Measurements from ENCODE around the gene TPH1. TPM values are rescaled to one million over a fixed set of nuclear protein-coding genes. Genes with fewer than 3 reads are reported as not detected.
A peak's percentile ranks its signal among the peaks of the same experiment; 100 is the strongest.

Gene TPH1
- total RNA-seq, 5 donors from 2014 or later (not counting 1 experiment from before 2014, with no cell fraction given): 0.38 to 1.3 (median 1.1) TPM

GRCh38 chr11:18011633-18012032 is 34.4 kb downstream of the TPH1 start:
- Mint-ChIP-seq H3K27me3 (no peaks in the 10 kb centered on the region), H3K9me3 (peaks cover 0 to 4% (median 0%) of the 10 kb centered on the region in 3 donors), H3K4me3 (peak overlapping the region; percentile 96 to 100 (median 99)), H3K36me3 (peaks cover 1% of the 10 kb centered on the region), H3K4me1 (peaks cover 29 to 35% (median 34%) of the 10 kb centered on the region in 3 donors), H3K27ac (peak overlapping the region; percentile 95)
- 82% methylated on average over 8 of the region's 8 CpGs for WGBS (ENCODE audit: insufficient coverage)
- ChIA-PET CTCF (no interaction called here), POLR2A (no interaction called here)
- no peaks in the 10 kb centered on the region for H3K27me3 ChIP-seq (replicated peaks in 1 of 2; ENCODE audit: control insufficient read depth in 2 of 2, extremely low read depth in 1 of 2, insufficient read depth in 2 of 2, low read length in 1 of 2)
- DNase-seq: no peak
- no peak for ATAC-seq (replicated peaks in 1 of 4)
- no peaks in the 10 kb centered on the region for H3K9me3 ChIP-seq
- peak overlapping the region; percentile 42 for H3K27ac ChIP-seq (ENCODE audit: low read length)
- no peak overlapping the region for H3K4me3 ChIP-seq (ENCODE audit: control insufficient read depth in 1 of 2, extremely low read depth in 1 of 2, low read length in 1 of 2)
- H3K36me3 ChIP-seq (ENCODE audit: control insufficient read depth in 2 of 2, extremely low read depth in 1 of 2, insufficient read depth in 1 of 2, low read length in 1 of 2): peaks cover 0 to 4% of the 10 kb centered on the region in 2 donors
- peaks cover 7 to 25% of the 10 kb centered on the region in 2 experiments for H3K4me1 ChIP-seq (ENCODE audit: control insufficient read depth in 1 of 2, extremely low read depth in 1 of 2, insufficient read depth in 2 of 2, low read length in 2 of 2)

- peak overlapping the region; percentile 95 for H3K27ac Mint-ChIP-seq
- peak in 3 of 35 experiments; percentile 9 to 34 (median 16) for DNase-seq
- no peaks in the 10 kb centered on the region for H3K27me3 Mint-ChIP-seq
- no peak overlapping the region for H3K27ac ChIP-seq (ENCODE audit: low read length)
- peaks cover 4% of the 10 kb centered on the region for H3K36me3 Mint-ChIP-seq
- no peak overlapping the region for H3K4me3 ChIP-seq (ENCODE audit: control insufficient read depth in 1 of 2, extremely low read depth in 1 of 2, low read length in 1 of 2)
- CTCF ChIA-PET: interaction anchor here in 1 of 2 donors (0.6 kb wide), 1 partner anchor 95 kb away, joined by 3 read pairs; the partner anchor contains the start of gene SAAL1
- no peaks in the 10 kb centered on the region for H3K27me3 ChIP-seq (replicated peaks in 1 of 2; ENCODE audit: control insufficient read depth in 2 of 2, extremely low read depth in 1 of 2, insufficient read depth in 2 of 2, low read length in 1 of 2)
- H3K9me3 ChIP-seq: no peaks in the 10 kb centered on the region
- H3K36me3 ChIP-seq (ENCODE audit: control insufficient read depth in 2 of 2, extremely low read depth in 1 of 2, insufficient read depth in 1 of 2, low read length in 1 of 2): peaks cover 0 to 8% of the 10 kb centered on the region in 2 donors
- POLR2A ChIA-PET: no interaction called here
- H3K4me1 ChIP-seq (ENCODE audit: control insufficient read depth in 1 of 2, extremely low read depth in 1 of 2, insufficient read depth in 2 of 2, low read length in 2 of 2): peaks cover 7 to 25% of the 10 kb centered on the region in 2 experiments
- peaks cover 29 to 35% (median 34%) of the 10 kb centered on the region in 3 donors for H3K4me1 Mint-ChIP-seq
- H3K4me3 Mint-ChIP-seq: peak overlapping the region; percentile 96 to 100 (median 99)
- no peak for ATAC-seq (replicated peaks in 1 of 4)
- H3K9me3 Mint-ChIP-seq: peaks cover 0 to 4% (median 0%) of the 10 kb centered on the region in 3 donors
- whole genome bisulfite sequencing (ENCODE audit: insufficient coverage): 100% methylated on average over 3 of the region's 10 CpGs
Measured at GRCh38 chr11:18010977-18011586, 35.0 kb downstream of the TPH1 start.

- peaks cover 0 to 4% (median 0%) of the 10 kb centered on the region in 3 donors for H3K9me3 Mint-ChIP-seq
- Histone ChIP-seq H3K27ac (ENCODE audit: low read length) (no peak overlapping the region), H3K36me3 (ENCODE audit: control insufficient read depth in 2 of 2, extremely low read depth in 1 of 2, insufficient read depth in 1 of 2, low read length in 1 of 2) (peaks cover 0 to 16% of the 10 kb centered on the region in 2 donors), H3K4me1 (ENCODE audit: control insufficient read depth in 1 of 2, extremely low read depth in 1 of 2, insufficient read depth in 2 of 2, low read length in 2 of 2) (peaks cover 7 to 25% of the 10 kb centered on the region in 2 experiments), H3K9me3 (no peaks in the 10 kb centered on the region), H3K27me3 (replicated peaks in 1 of 2; ENCODE audit: control insufficient read depth in 2 of 2, extremely low read depth in 1 of 2, insufficient read depth in 2 of 2, low read length in 1 of 2) (no peaks in the 10 kb centered on the region), H3K4me3 (ENCODE audit: control insufficient read depth in 1 of 2, extremely low read depth in 1 of 2, low read length in 1 of 2) (no peak overlapping the region)
- ATAC-seq (replicated peaks in 1 of 4) (no peak), DNase-seq (peak in 2 of 35 experiments; percentile 1 to 55)
- CTCF ChIA-PET: interaction anchor here (0.5 to 1.0 kb wide), 5 partner anchors 19 to 96 kb away, joined by 3 to 8 read pairs (median 4); partner anchors contain the start of gene SAAL1 (in 1 of the 2)
- no peak overlapping the region for H3K4me3 Mint-ChIP-seq
- H3K27me3 Mint-ChIP-seq: no peaks in the 10 kb centered on the region
- peaks cover 12% of the 10 kb centered on the region for H3K36me3 Mint-ChIP-seq
- POLR2A ChIA-PET: interaction anchor here in 1 of 2 donors (0.5 kb wide), 1 partner anchor 18 kb away, joined by 3 read pairs; no protein-coding TSS in a partner anchor
- peak overlapping the region; percentile 70 to 95 for H3K27ac Mint-ChIP-seq
- H3K4me1 Mint-ChIP-seq: peaks cover 29 to 35% (median 34%) of the 10 kb centered on the region in 3 donors
Measured at GRCh38 chr11:18010121-18010670, 35.9 kb downstream of the TPH1 start.

- DNase-seq (no peak), ATAC-seq (replicated peaks in 1 of 4) (no peak)
- Mint-ChIP-seq H3K27me3 (no peaks in the 10 kb centered on the region), H3K9me3 (no peaks in the 10 kb centered on the region), H3K4me1 (peaks cover 2 to 5% (median 4%) of the 10 kb centered on the region in 3 donors), H3K36me3 (peaks cover 48% of the 10 kb centered on the region), H3K27ac (no peak overlapping the region), H3K4me3 (no peak overlapping the region)
- Histone ChIP-seq H3K27me3 (replicated peaks in 1 of 2; ENCODE audit: control insufficient read depth in 2 of 2, extremely low read depth in 1 of 2, insufficient read depth in 2 of 2, low read length in 1 of 2) (no peaks in the 10 kb centered on the region), H3K27ac (ENCODE audit: low read length) (no peak overlapping the region), H3K9me3 (no peaks in the 10 kb centered on the region), H3K36me3 (ENCODE audit: control insufficient read depth in 2 of 2, extremely low read depth in 1 of 2, insufficient read depth in 1 of 2, low read length in 1 of 2) (peaks cover 0 to 50% of the 10 kb centered on the region in 2 donors), H3K4me1 (ENCODE audit: control insufficient read depth in 1 of 2, extremely low read depth in 1 of 2, insufficient read depth in 2 of 2, low read length in 2 of 2) (no peaks in the 10 kb centered on the region), H3K4me3 (ENCODE audit: control insufficient read depth in 1 of 2, extremely low read depth in 1 of 2, low read length in 1 of 2) (no peak overlapping the region)
- CTCF ChIA-PET: interaction anchor here (0.7 to 1.6 kb wide), 3 partner anchors 9 to 18 kb away, joined by 3 read pairs; no protein-coding TSS in a partner anchor
- WGBS (ENCODE audit: insufficient coverage): 94% methylated on average over 3 of the region's 4 CpGs
- POLR2A ChIA-PET: no interaction called here
Measured at GRCh38 chr11:18005376-18006129, 40.5 kb downstream of the TPH1 start.

GRCh38 chr11:18001191-18001590 is 44.9 kb downstream of the TPH1 start:
- ATAC-seq (replicated peaks in 1 of 4) (no peak), DNase-seq (no peak)
- Mint-ChIP-seq H3K4me3 (no peak overlapping the region), H3K9me3 (no peaks in the 10 kb centered on the region), H3K4me1 (peaks cover 0 to 12% (median 9%) of the 10 kb centered on the region in 3 donors), H3K27me3 (no peaks in the 10 kb centered on the region), H3K36me3 (peaks cover 74% of the 10 kb centered on the region), H3K27ac (no peak overlapping the region)
- no peaks in the 10 kb centered on the region for H3K27me3 ChIP-seq (replicated peaks in 1 of 2; ENCODE audit: control insufficient read depth in 2 of 2, extremely low read depth in 1 of 2, insufficient read depth in 2 of 2, low read length in 1 of 2)
- H3K4me1 ChIP-seq (ENCODE audit: control insufficient read depth in 1 of 2, extremely low read depth in 1 of 2, insufficient read depth in 2 of 2, low read length in 2 of 2): peaks cover 0 to 3% of the 10 kb centered on the region in 2 experiments
- no peak overlapping the region for H3K4me3 ChIP-seq (ENCODE audit: control insufficient read depth in 1 of 2, extremely low read depth in 1 of 2, low read length in 1 of 2)
- ChIA-PET POLR2A (no interaction called here), CTCF (interaction anchor here in 1 of 2 donors (0.7 kb wide), 1 partner anchor 8 kb away, joined by 3 read pairs; no protein-coding TSS in a partner anchor)
- peaks cover 5 to 62% of the 10 kb centered on the region in 2 donors for H3K36me3 ChIP-seq (ENCODE audit: control insufficient read depth in 2 of 2, extremely low read depth in 1 of 2, insufficient read depth in 1 of 2, low read length in 1 of 2)
- 100% methylated on average over 1 of the region's 2 CpGs for WGBS (ENCODE audit: insufficient coverage)
- no peaks in the 10 kb centered on the region for H3K9me3 ChIP-seq
- no peak overlapping the region for H3K27ac ChIP-seq (ENCODE audit: low read length)

- Mint-ChIP-seq H3K27ac (no peak overlapping the region), H3K9me3 (no peaks in the 10 kb centered on the region), H3K27me3 (no peaks in the 10 kb centered on the region), H3K4me3 (no peak overlapping the region), H3K36me3 (peaks cover 76% of the 10 kb centered on the region), H3K4me1 (peaks cover 0 to 12% (median 9%) of the 10 kb centered on the region in 3 donors)
- ChIA-PET POLR2A (no interaction called here), CTCF (interaction anchor here in 1 of 2 donors (0.7 kb wide), 1 partner anchor 8 kb away, joined by 3 read pairs; no protein-coding TSS in a partner anchor)
- Histone ChIP-seq H3K4me1 (ENCODE audit: control insufficient read depth in 1 of 2, extremely low read depth in 1 of 2, insufficient read depth in 2 of 2, low read length in 2 of 2) (peaks cover 0 to 3% of the 10 kb centered on the region in 2 experiments), H3K27ac (ENCODE audit: low read length) (no peak overlapping the region), H3K27me3 (replicated peaks in 1 of 2; ENCODE audit: control insufficient read depth in 2 of 2, extremely low read depth in 1 of 2, insufficient read depth in 2 of 2, low read length in 1 of 2) (no peaks in the 10 kb centered on the region), H3K36me3 (ENCODE audit: control insufficient read depth in 2 of 2, extremely low read depth in 1 of 2, insufficient read depth in 1 of 2, low read length in 1 of 2) (peaks cover 5 to 62% of the 10 kb centered on the region in 2 donors), H3K9me3 (no peaks in the 10 kb centered on the region), H3K4me3 (ENCODE audit: control insufficient read depth in 1 of 2, extremely low read depth in 1 of 2, low read length in 1 of 2) (no peak overlapping the region)
- no CpG with 5 or more reads among the region's 1 CpG for WGBS (ENCODE audit: insufficient coverage)
- no peak for ATAC-seq (replicated peaks in 1 of 4)
- no peak for DNase-seq
Measured at GRCh38 chr11:18000760-18001159, 45.3 kb downstream of the TPH1 start.

Measured in T-cell (primary cell).